Common myeloid progenitor, CD34-positive (primary cell): Measurements from ENCODE around the gene RNF144B.

ENCODE experiments used
- CTCF ChIA-PET: fragments of 350-600 bp; sonication (Branson Sonifier 250); formaldehyde crosslinking; loops from one replicate; lab custom pipeline; 2021; ENCODE audit warnings: antibody characterized with exemption; lab: Charles Lee
- POLR2A ChIA-PET: fragments of 350-600 bp; sonication (Branson Sonifier 250); formaldehyde crosslinking; loops from one replicate; lab custom pipeline; 2021; ENCODE audit warnings: antibody characterized with exemption; lab: Charles Lee
- DNase-seq, 3 donors: peaks; one replicate each; pipeline versions ENCODE4 v3.0.0 to v3.0.0-alpha.2; 2013
- H3K27ac ChIP-seq, 2 experiments: 1 replicate in 1 of 2; 2 replicates in 1 of 2; pipeline ENCODE4 v1.7.0; 2013; ENCODE audit warnings: inconsistent platforms in 2 of 2, low read length in 2 of 2, mild to moderate bottlenecking in 2 of 2, low read depth in 1 of 2, moderate library complexity in 1 of 2; ENCODE audit not compliant: severe bottlenecking in 2 of 2, insufficient read depth in 1 of 2, poor library complexity in 1 of 2
- H3K27me3 ChIP-seq, 5 experiments: replicated peaks in 2 of 5; 1 replicate in 3 of 5; 2 replicates in 2 of 5; pipeline versions ENCODE4 v1.6.1 to v1.7.0; 2013; ENCODE audit warnings: low read length in 4 of 5, mild to moderate bottlenecking in 2 of 5, moderate library complexity in 2 of 5, inconsistent platforms in 1 of 5; ENCODE audit not compliant: insufficient read depth in 5 of 5, control insufficient read depth in 4 of 5
- H3K36me3 ChIP-seq, 4 experiments: 1 replicate in 2 of 4; 2 replicates in 2 of 4; pipeline versions ENCODE4 v1.6.1 to v1.7.0; 2013; ENCODE audit warnings: low read length in 3 of 4, control low read depth in 1 of 4, mild to moderate bottlenecking in 1 of 4; ENCODE audit not compliant: control insufficient read depth in 4 of 4, insufficient read depth in 4 of 4
- H3K4me1 ChIP-seq, 4 experiments: 1 replicate in 3 of 4; 2 replicates in 1 of 4; pipeline versions ENCODE4 v1.6.1 to v1.7.1; 2013; ENCODE audit warnings: low read length in 3 of 4, mild to moderate bottlenecking in 3 of 4, control low read depth in 1 of 4, inconsistent platforms in 1 of 4, moderate library complexity in 1 of 4; ENCODE audit not compliant: control insufficient read depth in 4 of 4, insufficient read depth in 4 of 4; ENCODE audit errors: control extremely low read depth in 1 of 4
- H3K4me3 ChIP-seq, 7 experiments: 1 replicate in 4 of 7; 2 replicates in 3 of 7; pipeline versions ENCODE4 v1.5.1 to v1.7.0; 2013; ENCODE audit warnings: mild to moderate bottlenecking in 7 of 7, low read length in 6 of 7, moderate library complexity in 6 of 7, inconsistent platforms in 2 of 7, low read depth in 2 of 7, control low read depth in 1 of 7; ENCODE audit not compliant: insufficient read depth in 4 of 7, control insufficient read depth in 1 of 7; ENCODE audit errors: extremely low read depth in 1 of 7
- H3K9me3 ChIP-seq, 5 experiments: 1 replicate in 4 of 5; 2 replicates in 1 of 5; pipeline versions ENCODE4 v1.6.1 to v1.7.1; 2013; ENCODE audit warnings: low read length in 4 of 5, mild to moderate bottlenecking in 2 of 5, inconsistent platforms in 1 of 5, low read depth in 1 of 5, moderate library complexity in 1 of 5; ENCODE audit not compliant: control insufficient read depth in 4 of 5, insufficient read depth in 2 of 5; ENCODE audit errors: control extremely low read depth in 1 of 5
- WGBS: methylation state at CpG from one replicate; pipeline ENCODE4 v1.1.5; 2013; ENCODE audit not compliant: insufficient coverage; 5-methylcytosine and 5-hydroxymethylcytosine counted together

RNF144B gene

DNA sequence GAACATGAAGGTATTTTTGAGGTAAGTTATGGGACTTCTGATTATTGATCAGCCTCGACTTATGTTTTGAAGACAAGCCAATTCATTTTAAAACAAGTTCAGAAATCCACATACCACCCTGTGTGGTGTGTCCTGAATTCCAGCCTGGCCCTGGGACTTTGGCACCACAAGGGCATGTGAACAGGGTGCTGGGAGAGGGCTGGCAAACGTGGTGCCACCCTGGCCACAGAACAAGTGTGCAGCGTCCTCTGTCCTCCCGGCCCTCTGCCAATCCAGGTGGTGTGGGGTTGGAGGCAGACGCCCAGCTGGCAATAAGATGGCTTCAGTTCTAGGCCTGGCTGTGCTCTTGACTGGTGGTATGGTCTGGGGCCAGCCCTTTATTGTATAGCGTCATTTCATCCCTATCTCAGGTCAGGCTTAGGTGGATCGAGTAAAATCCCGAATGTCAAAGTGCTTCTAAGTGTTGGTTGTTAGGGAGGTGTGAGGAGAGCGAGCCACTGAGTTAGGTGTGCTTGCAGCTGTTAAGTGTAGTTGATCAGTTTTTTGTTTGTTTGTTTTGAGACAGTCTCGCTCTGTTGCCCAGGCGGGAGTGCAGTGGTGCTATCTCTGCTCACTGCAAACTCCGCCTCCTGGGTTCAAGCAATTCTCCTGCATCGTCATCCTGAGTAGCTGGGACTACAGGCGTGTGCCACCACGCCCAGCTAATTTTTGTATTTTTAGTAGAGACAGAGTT lies 84.2 kb downstream of the RNF144B start:
- WGBS = 92% methylated on average over 14 of the region's 15 CpGs
- Histone ChIP-seq H3K27ac (no peak overlapping the region), H3K4me3 (no peak overlapping the region), H3K36me3 (peaks cover 3 to 12% (median 3%) of the 10 kb centered on the region in 4 experiments), H3K4me1 (no peaks in the 10 kb centered on the region), H3K27me3 (no peaks in the 10 kb centered on the region), H3K9me3 (no peaks in the 10 kb centered on the region)
- CTCF ChIA-PET = no interaction called here
- no peak for DNase-seq
- POLR2A ChIA-PET = no interaction called here

GRCh38 chr6:18472941-18473340 lies 85.8 kb downstream of the RNF144B start:
- no peak for DNase-seq
- peaks cover 4 to 12% (median 5%) of the 10 kb centered on the region in 4 experiments for H3K4me1 ChIP-seq
- no peak overlapping the region for H3K27ac ChIP-seq
- H3K9me3 ChIP-seq = no peaks in the 10 kb centered on the region
- H3K4me3 ChIP-seq = no peak overlapping the region
- 100% methylated on average over 1 of the region's 2 CpGs for WGBS
- H3K36me3 ChIP-seq = peaks cover 0 to 3% (median 2%) of the 10 kb centered on the region in 4 experiments
- POLR2A ChIA-PET = no interaction called here
- CTCF ChIA-PET = no interaction called here
- no peaks in the 10 kb centered on the region for H3K27me3 ChIP-seq

GRCh38 chr6:18473755-18474154 lies 86.6 kb downstream of the RNF144B start:
- DNase-seq = no peak
- CTCF ChIA-PET = interaction anchor here (0.7 kb wide), 1 partner anchor 17 kb away, joined by 3 read pairs; no protein-coding TSS in a partner anchor
- no peak overlapping the region for H3K4me3 ChIP-seq
- WGBS = 68% methylated on average over 2 of the region's 2 CpGs
- no peaks in the 10 kb centered on the region for H3K9me3 ChIP-seq
- H3K27ac ChIP-seq = no peak overlapping the region
- POLR2A ChIA-PET = interaction anchor here (0.6 kb wide), 1 partner anchor 88 kb away, joined by 5 read pairs; no protein-coding TSS in a partner anchor
- H3K4me1 ChIP-seq = peaks cover 6 to 16% (median 6%) of the 10 kb centered on the region in 4 experiments
- H3K27me3 ChIP-seq = no peaks in the 10 kb centered on the region
- H3K36me3 ChIP-seq = no peaks in the 10 kb centered on the region

- Histone ChIP-seq H3K36me3 (no peaks in the 10 kb centered on the region), H3K4me3 (no peak overlapping the region), H3K27me3 (no peaks in the 10 kb centered on the region), H3K9me3 (peaks cover 0 to 4% (median 0%) of the 10 kb centered on the region in 5 experiments), H3K27ac (peak overlapping the region in 1 of 2 experiments; percentile 27), H3K4me1 (peaks cover 6 to 18% (median 6%) of the 10 kb centered on the region in 4 experiments)
- WGBS = 0% methylated on average over 1 of the region's 2 CpGs
- CTCF ChIA-PET = interaction anchor here (1.0 to 1.3 kb wide), 2 partner anchors 10 to 11 kb away, joined by 3 to 4 read pairs; no protein-coding TSS in a partner anchor
- DNase-seq = peak; percentile 18 to 64 (median 57)
- POLR2A ChIA-PET = no interaction called here
Observed at GRCh38 chr6:18477301-18477941, 90.3 kb downstream of the RNF144B start.

DNA sequence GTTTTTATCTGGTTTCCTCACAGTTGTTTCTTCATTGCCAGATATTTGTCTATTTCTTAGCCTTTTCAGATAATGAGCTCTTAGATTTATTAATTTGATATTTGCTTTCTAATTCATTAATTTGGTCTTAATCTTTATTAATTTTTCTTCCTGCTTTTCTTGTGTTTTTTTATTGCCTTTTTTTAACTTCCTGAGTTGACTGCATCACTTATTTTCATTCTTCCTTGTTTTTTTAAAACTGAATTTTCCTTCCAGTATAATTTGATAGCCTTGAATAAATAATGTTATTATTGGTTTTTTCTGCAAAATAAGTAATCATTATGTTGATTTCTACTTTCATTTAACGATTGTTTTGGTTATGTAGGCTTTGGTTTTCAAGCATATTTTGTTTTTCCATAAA lies 91.5 kb downstream of the RNF144B start:
- ChIA-PET POLR2A (no interaction called here), CTCF (interaction anchor here (1.1 to 1.3 kb wide), 2 partner anchors 9 to 13 kb away, joined by 3 to 4 read pairs; no protein-coding TSS in a partner anchor)
- WGBS = no CpG with 5 or more reads among the region's 1 CpG
- peaks cover 6 to 18% (median 6%) of the 10 kb centered on the region in 4 experiments for H3K4me1 ChIP-seq
- peaks cover 0 to 4% (median 0%) of the 10 kb centered on the region in 5 experiments for H3K9me3 ChIP-seq
- no peak overlapping the region for H3K4me3 ChIP-seq
- no peaks in the 10 kb centered on the region for H3K27me3 ChIP-seq
- H3K36me3 ChIP-seq = no peaks in the 10 kb centered on the region
- no peak overlapping the region for H3K27ac ChIP-seq
- DNase-seq = no peak

DNA sequence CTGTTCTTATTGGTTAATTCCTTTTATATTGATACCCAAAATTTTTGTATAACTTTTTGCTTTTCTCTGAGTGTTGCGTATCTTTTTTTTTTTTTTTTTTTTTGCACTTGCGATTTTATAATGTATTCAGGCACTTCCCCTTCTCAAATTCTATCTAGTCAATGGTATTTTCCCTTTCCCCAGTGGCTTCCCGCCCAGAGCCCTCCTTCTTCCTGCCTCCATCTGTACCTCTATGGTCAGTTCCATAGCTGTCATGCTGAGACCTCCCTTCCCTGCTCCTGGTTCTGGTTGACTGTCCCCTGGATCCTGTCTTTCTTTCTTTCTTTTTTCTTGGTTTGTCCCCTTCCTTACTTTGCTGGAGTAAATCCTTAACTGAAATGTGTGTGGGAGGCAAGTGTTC lies 94.7 kb downstream of the RNF144B start:
- ChIA-PET CTCF (interaction anchor here (1.4 kb wide), 1 partner anchor 95 kb away, joined by 3 read pairs; the partner anchor contains the start of gene RNF144B), POLR2A (no interaction called here)

More for the DNA sequence above, 94.7 kb downstream of the RNF144B start:
- H3K36me3 ChIP-seq = no peaks in the 10 kb centered on the region
- no peak overlapping the region for H3K4me3 ChIP-seq
- peaks cover 0 to 4% (median 0%) of the 10 kb centered on the region in 5 experiments for H3K9me3 ChIP-seq
- no peak for DNase-seq
- peaks cover 6 to 17% (median 6%) of the 10 kb centered on the region in 4 experiments for H3K4me1 ChIP-seq
- WGBS = 86% methylated on average over 1 of the region's 3 CpGs
- H3K27me3 ChIP-seq = no peaks in the 10 kb centered on the region
- no peak overlapping the region for H3K27ac ChIP-seq
